ENCODE measurements around the gene SDK1. TPM values are rescaled to one million over a fixed set of nuclear protein-coding genes. Genes with fewer than 3 reads are reported as not detected.

SDK1 gene
- total and polyA plus RNA-seq, 2 donors (not counting 3 experiments of a cell fraction or from before 2014, with no cell fraction given) = 1.6 to 3.9 TPM

GRCh38 chr7:3880228-3880987, 579.4 kb downstream of the SDK1 start:
- no peak for FAIRE-seq

More at GRCh38 chr7:3880228-3880987, 579.4 kb downstream of the SDK1 start:
- intact Hi-C loops (cut with micrococcal nuclease) (no loop called here), dilution Hi-C loops (cut with MboI; ENCODE audit: extremely low pct_ligation_motif_present, low sequenced_read_pairs) (no loop called here)
- Histone ChIP-seq H3K27me3 (ENCODE audit: control insufficient read depth in 2 of 2, insufficient read depth in 2 of 2, low read length in 2 of 2) (no peaks in the 10 kb centered on the region), H3K79me2 (ENCODE audit: control insufficient read depth, insufficient read depth, low read length) (no peaks in the 10 kb centered on the region), H4K20me1 (replicated peaks; ENCODE audit: control insufficient read depth, extremely low read depth, insufficient read depth, low read length) (no peaks in the 10 kb centered on the region), H3K9me1 (replicated peaks; ENCODE audit: control insufficient read depth, extremely low read depth, insufficient read depth, low read length) (no peaks in the 10 kb centered on the region), H3K9me3 (replicated peaks; ENCODE audit: control insufficient read depth, insufficient read depth, low read length) (no peaks in the 10 kb centered on the region), H3K27ac (ENCODE audit: insufficient read depth, low read depth, low read length) (no peak overlapping the region), H3K4me3 (replicated peaks in 1 of 3; ENCODE audit: insufficient read depth in 1 of 3, low read depth in 1 of 3, low read length in 3 of 3) (no peak overlapping the region), H3K9ac (replicated peaks; ENCODE audit: extremely low read depth, insufficient read depth, low read length) (no peak overlapping the region), H3K4me2 (ENCODE audit: insufficient read depth, low read length) (no peak overlapping the region), H2AFZ (ENCODE audit: low read depth, low read length) (no peak overlapping the region), H3K36me3 (ENCODE audit: control insufficient read depth in 2 of 2, extremely low read depth in 1 of 2, insufficient read depth in 2 of 2, low read length in 2 of 2) (no peaks in the 10 kb centered on the region), H3K4me1 (ENCODE audit: control insufficient read depth, extremely low read depth, insufficient read depth, low read length) (no peaks in the 10 kb centered on the region)
- ChIA-PET CTCF (interaction anchor here (1.0 kb wide), 1 partner anchor 18 kb away, joined by 3 read pairs; no protein-coding TSS in a partner anchor), POLR2A (no interaction called here)
- DNase-seq (ENCODE audit: low read depth, low spot score) = no peak
- TF ChIP-seq CTCF (IDR thresholded peaks at IDR 0.05; ENCODE audit: extremely low read depth in 1 of 2, insufficient read depth in 1 of 2, low read depth in 1 of 2, low read length in 2 of 2) (no peak), POLR2A (IDR thresholded peaks at IDR 0.05; ENCODE audit: low read depth, low read length) (no peak), POLR2AphosphoS5 (IDR thresholded peaks at IDR 0.05; ENCODE audit: insufficient read depth, low read depth, low read length) (no peak), FOS (IDR thresholded peaks at IDR 0.05; ENCODE audit: borderline replicate concordance, insufficient read depth, low read length) (no peak), MYC (IDR thresholded peaks at IDR 0.05; ENCODE audit: low read depth, low read length) (no peak), JUN (IDR thresholded peaks at IDR 0.05; ENCODE audit: borderline replicate concordance, insufficient read depth, insufficient read length, low read depth) (no peak), EZH2 (IDR thresholded peaks at IDR 0.05; ENCODE audit: borderline replicate concordance, low read depth, low read length, severe bottlenecking) (no peak)
- TF ChIP-seq, protein P1, sequence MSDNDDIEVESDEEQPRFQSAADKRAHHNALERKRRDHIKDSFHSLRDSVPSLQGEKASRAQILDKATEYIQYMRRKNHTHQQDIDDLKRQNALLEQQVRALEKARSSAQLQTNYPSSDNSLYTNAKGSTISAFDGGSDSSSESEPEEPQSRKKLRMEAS (IDR thresholded peaks at IDR 0.05; ENCODE audit: insufficient read depth, insufficient read length) = no peak
- BruUV-seq (replicated peaks) = no TSS peak

Measured in endothelial cell of umbilical vein (primary cell).